ENCODE measurements around the gene PNMA8B. TPM values are rescaled to one million over a fixed set of nuclear protein-coding genes. Genes with fewer than 3 reads are reported as not detected.
"Not testable (repeated sequence)": the region's sequence is repeated elsewhere in the genome, so short reads cannot be mapped to it uniquely, and the experiment has no call there.

Gene PNMA8B
- total RNA-seq, 1 experiment from 2014 or later: not detected

- Mint-ChIP-seq H3K4me1 (ENCODE audit: low read depth, unreplicated experiment) (peaks cover 12% of the 10 kb centered on the region), H3K4me3 (ENCODE audit: low read depth, unreplicated experiment) (no peak overlapping the region), H3K36me3 (ENCODE audit: insufficient read depth, unreplicated experiment) (peaks cover 13% of the 10 kb centered on the region), H3K27me3 (ENCODE audit: unreplicated experiment) (peaks cover 76% of the 10 kb centered on the region), H3K27ac (ENCODE audit: unreplicated experiment) (no peak overlapping the region), H3K9me3 (ENCODE audit: low read depth, unreplicated experiment) (no peaks in the 10 kb centered on the region)
- BruUV-seq (replicated peaks): no TSS peak
- CTCF ChIA-PET: interaction anchor here (1.0 to 1.8 kb wide), 2 partner anchors 12 to 13 kb away, joined by 4 to 7 read pairs; no protein-coding TSS in a partner anchor
- no peak for TF ChIP-seq CTCF (IDR thresholded peaks at IDR 0.05; ENCODE audit: unreplicated experiment)
- no peak for DNase-seq
- intact Hi-C loops (cut with micrococcal nuclease; ENCODE audit: unreplicated experiment): no loop called here
These were observed 35.0 kb upstream of the PNMA8B start for GRCh38 chr19:46530636-46531035.

GRCh38 chr19:46529622-46530451 lies 34.2 kb upstream of the PNMA8B start:
- H3K27me3 Mint-ChIP-seq (ENCODE audit: unreplicated experiment): peaks cover 78% of the 10 kb centered on the region
- intact Hi-C loops (cut with micrococcal nuclease; ENCODE audit: unreplicated experiment): loop anchor here (1.0 to 5.0 kb wide), 2 partner anchors 12 to 132 kb away; partner anchors contain the start of gene DACT3
- H3K9me3 Mint-ChIP-seq (ENCODE audit: low read depth, unreplicated experiment): no peaks in the 10 kb centered on the region
- no peak overlapping the region for H3K4me3 Mint-ChIP-seq (ENCODE audit: low read depth, unreplicated experiment)
- CTCF ChIA-PET: interaction anchor here (0.8 to 2.7 kb wide), 10 partner anchors 10 to 260 kb away, joined by 3 to 22 read pairs (median 4); partner anchors contain the start of gene DACT3
- H3K4me1 Mint-ChIP-seq (ENCODE audit: low read depth, unreplicated experiment): peaks cover 12% of the 10 kb centered on the region
- no peak overlapping the region for H3K27ac Mint-ChIP-seq (ENCODE audit: unreplicated experiment)
- peak; percentile 82 for DNase-seq
- TF ChIP-seq CTCF (IDR thresholded peaks at IDR 0.05; ENCODE audit: unreplicated experiment): peak; percentile 91
- BruUV-seq (replicated peaks): no TSS peak
- H3K36me3 Mint-ChIP-seq (ENCODE audit: insufficient read depth, unreplicated experiment): peaks cover 13% of the 10 kb centered on the region

GRCh38 chr19:46528601-46529590 lies 33.2 kb upstream of the PNMA8B start:
- intact Hi-C loops (cut with micrococcal nuclease; ENCODE audit: unreplicated experiment): loop anchor here (1.0 to 5.0 kb wide), 2 partner anchors 13 to 133 kb away; partner anchors contain the start of gene DACT3
- TF ChIP-seq CTCF (IDR thresholded peaks at IDR 0.05; ENCODE audit: unreplicated experiment): no peak
- Mint-ChIP-seq H3K27ac (ENCODE audit: unreplicated experiment) (no peak overlapping the region), H3K4me3 (ENCODE audit: low read depth, unreplicated experiment) (no peak overlapping the region), H3K36me3 (ENCODE audit: insufficient read depth, unreplicated experiment) (peaks cover 13% of the 10 kb centered on the region), H3K4me1 (ENCODE audit: low read depth, unreplicated experiment) (peaks cover 12% of the 10 kb centered on the region), H3K27me3 (ENCODE audit: unreplicated experiment) (peaks cover 78% of the 10 kb centered on the region), H3K9me3 (ENCODE audit: low read depth, unreplicated experiment) (no peaks in the 10 kb centered on the region)
- CTCF ChIA-PET: interaction anchor here (0.8 to 2.7 kb wide), 10 partner anchors 9 to 261 kb away, joined by 3 to 22 read pairs (median 5); partner anchors contain the start of gene DACT3
- no TSS peak for BruUV-seq (replicated peaks)
- no peak for DNase-seq

- H3K9me3 Mint-ChIP-seq (ENCODE audit: low read depth, unreplicated experiment); H3K4me3 Mint-ChIP-seq (ENCODE audit: low read depth, unreplicated experiment); H3K27ac Mint-ChIP-seq (ENCODE audit: unreplicated experiment); BruUV-seq (replicated peaks); DNase-seq: not testable (repeated sequence)
- peaks cover 13% of the 10 kb centered on the region for H3K36me3 Mint-ChIP-seq (ENCODE audit: insufficient read depth, unreplicated experiment)
- H3K4me1 Mint-ChIP-seq (ENCODE audit: low read depth, unreplicated experiment): peaks cover 12% of the 10 kb centered on the region
- H3K27me3 Mint-ChIP-seq (ENCODE audit: unreplicated experiment): peaks cover 90% of the 10 kb centered on the region
- intact Hi-C loops (cut with micrococcal nuclease; ENCODE audit: unreplicated experiment): loop anchor here (5.0 kb wide), 1 partner anchor 136 kb away; the partner anchor contains the start of gene DACT3
- CTCF ChIA-PET: interaction anchor here (0.6 kb wide), 1 partner anchor 246 kb away, joined by 3 read pairs; no protein-coding TSS in a partner anchor
These were observed 31.1 kb upstream of the PNMA8B start for GRCh38 chr19:46526801-46527200.
